Measurements from ENCODE around the gene PEX14. TPM values are rescaled to one million over a fixed set of nuclear protein-coding genes. Genes with fewer than 3 reads are reported as not detected.

Gene PEX14
- total RNA-seq, 4 donors from 2014 or later: 8.1 to 17.8 (median 15.8) TPM

DNA sequence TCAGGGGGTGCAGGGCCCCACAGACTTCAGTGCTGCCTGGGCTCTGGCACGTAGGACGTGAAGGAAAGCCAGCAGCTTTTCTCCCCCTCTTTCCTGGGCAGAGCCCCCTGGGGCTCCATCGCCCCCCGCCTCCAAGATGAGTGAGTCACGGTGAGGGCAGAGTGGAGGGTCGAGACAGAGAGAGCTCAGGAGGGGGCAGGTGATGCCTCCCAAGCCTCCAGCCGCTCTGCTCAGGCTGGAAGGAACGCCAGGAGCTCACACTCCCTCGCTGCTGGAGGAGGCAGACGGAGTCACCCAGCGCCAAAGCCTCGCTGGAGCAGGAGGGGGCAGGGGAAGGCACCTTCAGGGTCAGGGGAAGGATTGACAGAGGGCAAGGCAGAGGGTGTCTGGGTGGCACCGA lies 202.2 kb downstream of the PEX14 start:
- no peak for TF ChIP-seq POLR2A (IDR thresholded peaks at IDR 0.05)
- TF ChIP-seq, protein P1, sequence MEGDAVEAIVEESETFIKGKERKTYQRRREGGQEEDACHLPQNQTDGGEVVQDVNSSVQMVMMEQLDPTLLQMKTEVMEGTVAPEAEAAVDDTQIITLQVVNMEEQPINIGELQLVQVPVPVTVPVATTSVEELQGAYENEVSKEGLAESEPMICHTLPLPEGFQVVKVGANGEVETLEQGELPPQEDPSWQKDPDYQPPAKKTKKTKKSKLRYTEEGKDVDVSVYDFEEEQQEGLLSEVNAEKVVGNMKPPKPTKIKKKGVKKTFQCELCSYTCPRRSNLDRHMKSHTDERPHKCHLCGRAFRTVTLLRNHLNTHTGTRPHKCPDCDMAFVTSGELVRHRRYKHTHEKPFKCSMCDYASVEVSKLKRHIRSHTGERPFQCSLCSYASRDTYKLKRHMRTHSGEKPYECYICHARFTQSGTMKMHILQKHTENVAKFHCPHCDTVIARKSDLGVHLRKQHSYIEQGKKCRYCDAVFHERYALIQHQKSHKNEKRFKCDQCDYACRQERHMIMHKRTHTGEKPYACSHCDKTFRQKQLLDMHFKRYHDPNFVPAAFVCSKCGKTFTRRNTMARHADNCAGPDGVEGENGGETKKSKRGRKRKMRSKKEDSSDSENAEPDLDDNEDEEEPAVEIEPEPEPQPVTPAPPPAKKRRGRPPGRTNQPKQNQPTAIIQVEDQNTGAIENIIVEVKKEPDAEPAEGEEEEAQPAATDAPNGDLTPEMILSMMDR (IDR thresholded peaks at IDR 0.05 in 4 of 5, conservative IDR thresholded peaks at IDR 0.05 in 1 of 5): no peak
- DNase-seq (no peak), ATAC-seq (no peak)
- in situ Hi-C loops (cut with MboI; ENCODE audit: low sequenced_read_pairs in 4 of 4): loop anchor here in 2 of 4 donors (25.0 kb wide), 1 partner anchor 110 kb away; the partner anchor contains the start of gene CASZ1 (in 2 of the 2)
- peak overlapping the region in 3 of 4 donors; percentile 13 to 57 (median 45) for H3K27ac ChIP-seq
- H3K4me3 ChIP-seq: no peak overlapping the region
- H3K9me3 ChIP-seq: no peaks in the 10 kb centered on the region
- no peaks in the 10 kb centered on the region for H3K36me3 ChIP-seq
- intact Hi-C loops (cut with DNase I; ENCODE audit: low total_unique reads): no loop called here
- H3K4me1 ChIP-seq: peaks cover 51 to 54% of the 10 kb centered on the region in 2 donors
- no peaks in the 10 kb centered on the region for H3K27me3 ChIP-seq

DNA sequence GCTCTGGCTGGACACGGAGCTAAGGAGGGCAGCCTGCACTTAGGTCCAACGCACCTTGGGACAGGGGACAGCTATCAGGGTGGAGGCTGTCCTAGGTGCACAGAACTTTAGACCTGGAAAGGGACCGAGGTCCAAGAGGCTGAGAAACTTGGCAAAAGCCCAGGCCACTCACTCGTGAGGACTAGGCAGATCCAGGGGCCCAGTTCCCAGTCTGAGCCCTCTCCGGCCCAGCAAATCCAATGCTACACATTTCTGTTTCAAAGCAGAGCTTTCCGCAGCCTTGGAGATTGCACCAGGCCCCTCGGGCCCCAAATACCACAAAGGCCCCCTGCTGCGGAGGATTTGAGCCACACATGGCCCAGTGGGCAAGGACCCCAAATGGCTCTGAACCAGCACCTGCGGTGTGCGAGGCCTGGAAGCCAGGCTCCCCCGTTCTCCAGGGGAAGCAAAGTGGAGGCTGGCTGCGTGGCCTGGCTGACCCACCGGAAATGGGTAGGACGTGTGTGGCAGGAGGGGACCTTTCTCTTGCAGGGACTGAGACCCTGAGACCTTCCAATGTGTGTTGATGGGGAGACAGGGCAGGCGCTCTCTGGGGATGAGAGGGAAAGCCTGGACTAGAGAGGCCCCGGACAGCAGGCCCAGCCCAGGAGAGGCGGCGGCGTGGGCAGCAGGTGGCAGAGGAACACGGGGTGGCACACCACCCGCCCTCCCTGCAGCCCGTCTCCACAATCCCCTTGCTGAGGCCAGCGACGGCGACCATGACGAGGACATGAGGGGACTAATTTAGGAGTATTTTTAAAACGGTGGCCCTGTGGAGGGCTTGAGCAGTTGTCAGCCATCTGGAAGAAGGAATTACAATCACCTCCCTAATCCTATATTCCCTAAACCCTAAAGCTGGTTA lies 203.0 kb downstream of the PEX14 start:
- in situ Hi-C loops (cut with MboI; ENCODE audit: low sequenced_read_pairs in 4 of 4) (loop anchor here in 2 of 4 donors (25.0 kb wide), 1 partner anchor 110 kb away; the partner anchor contains the start of gene CASZ1 (in 2 of the 2)), intact Hi-C loops (cut with DNase I; ENCODE audit: low total_unique reads) (no loop called here)
- TF ChIP-seq, protein P1 (IDR thresholded peaks at IDR 0.05 in 4 of 5, conservative IDR thresholded peaks at IDR 0.05 in 1 of 5): no peak
- no peak for TF ChIP-seq POLR2A (IDR thresholded peaks at IDR 0.05)
- H3K4me1 ChIP-seq: peaks cover 58 to 62% of the 10 kb centered on the region in 2 donors
- no peaks in the 10 kb centered on the region for H3K9me3 ChIP-seq
- H3K36me3 ChIP-seq: no peaks in the 10 kb centered on the region
- peak; percentile 45 to 49 for DNase-seq
- ATAC-seq: peak in 1 of 2 donors; percentile 37
- H3K27ac ChIP-seq: peak overlapping the region; percentile 13 to 65 (median 51)
- no peak overlapping the region for H3K4me3 ChIP-seq
- H3K27me3 ChIP-seq: no peaks in the 10 kb centered on the region

DNA sequence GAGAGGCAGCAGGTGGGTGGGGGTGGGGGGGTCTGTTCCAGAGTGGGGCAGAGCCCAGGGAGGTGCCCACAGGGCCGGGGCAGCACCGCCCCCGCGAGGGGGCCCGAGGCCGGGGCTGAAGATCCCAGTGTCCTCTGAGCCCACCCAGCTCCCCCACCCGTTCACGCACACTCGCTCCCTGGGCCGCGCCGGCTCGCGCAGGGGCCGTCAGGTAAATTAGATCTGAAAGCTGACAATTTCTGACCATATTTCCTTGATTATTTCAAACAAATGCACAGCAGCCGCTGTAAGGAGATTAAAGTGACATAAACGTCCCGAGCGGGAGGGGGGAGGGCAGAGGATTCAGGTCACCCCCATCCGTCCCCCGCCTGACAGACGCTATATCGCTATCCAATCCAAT lies 203.7 kb downstream of the PEX14 start:
- H3K27ac ChIP-seq: peak overlapping the region; percentile 13 to 65 (median 51)
- in situ Hi-C loops (cut with MboI; ENCODE audit: low sequenced_read_pairs in 4 of 4) (loop anchor here in 2 of 4 donors (25.0 kb wide), 1 partner anchor 109 kb away; the partner anchor contains the start of gene CASZ1 (in 2 of the 2)), intact Hi-C loops (cut with DNase I; ENCODE audit: low total_unique reads) (no loop called here)

DNA sequence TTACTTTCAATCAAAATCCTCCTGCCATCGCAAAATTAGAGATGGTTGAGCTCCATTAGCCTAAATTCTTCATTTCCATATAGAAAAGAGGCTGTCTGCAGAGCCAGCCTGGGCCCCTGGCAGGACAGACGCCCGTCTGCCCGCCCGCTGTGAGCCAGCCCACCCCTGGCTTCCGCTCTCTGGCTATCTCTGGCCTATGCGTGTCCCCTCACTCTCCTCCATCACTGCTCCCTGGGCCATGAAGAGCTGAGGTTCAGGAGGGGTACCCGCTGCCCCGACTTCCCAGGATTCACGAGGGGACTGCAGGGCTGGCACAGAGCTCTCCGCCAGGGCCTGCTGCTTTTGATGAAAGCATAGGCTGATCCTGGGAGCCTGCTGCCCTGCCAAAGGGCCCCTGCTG lies 204.1 kb downstream of the PEX14 start:
- Histone ChIP-seq H3K27me3 (no peaks in the 10 kb centered on the region), H3K27ac (peak overlapping the region; percentile 22 to 81 (median 32)), H3K4me1 (peaks cover 70 to 73% of the 10 kb centered on the region in 2 donors), H3K9me3 (no peaks in the 10 kb centered on the region), H3K4me3 (no peak overlapping the region), H3K36me3 (no peaks in the 10 kb centered on the region)
- in situ Hi-C loops (cut with MboI; ENCODE audit: low sequenced_read_pairs in 4 of 4): loop anchor here in 2 of 4 donors (25.0 kb wide), 1 partner anchor 108 kb away; the partner anchor contains the start of gene CASZ1 (in 2 of the 2)
- no peak for TF ChIP-seq POLR2A (IDR thresholded peaks at IDR 0.05)
- intact Hi-C loops (cut with DNase I; ENCODE audit: low total_unique reads): no loop called here
- DNase-seq (no peak), ATAC-seq (no peak)

More for the DNA sequence above, 203.7 kb downstream of the PEX14 start:
- no peak overlapping the region for H3K4me3 ChIP-seq
- DNase-seq: no peak
- no peaks in the 10 kb centered on the region for H3K9me3 ChIP-seq
- peaks cover 65 to 68% of the 10 kb centered on the region in 2 donors for H3K4me1 ChIP-seq
- no peak for ATAC-seq
- no peak for TF ChIP-seq POLR2A (IDR thresholded peaks at IDR 0.05)
- TF ChIP-seq, protein P1 (IDR thresholded peaks at IDR 0.05 in 4 of 5, conservative IDR thresholded peaks at IDR 0.05 in 1 of 5): no peak
- no peaks in the 10 kb centered on the region for H3K36me3 ChIP-seq
- no peaks in the 10 kb centered on the region for H3K27me3 ChIP-seq
